ENCODE measurements around the gene FRMPD4. TPM values are rescaled to one million over a fixed set of nuclear protein-coding genes. Genes with fewer than 3 reads are reported as not detected.

The FRMPD4 gene
- total RNA-seq, 1 donor from 2014 or later = 0.22 TPM

DNA sequence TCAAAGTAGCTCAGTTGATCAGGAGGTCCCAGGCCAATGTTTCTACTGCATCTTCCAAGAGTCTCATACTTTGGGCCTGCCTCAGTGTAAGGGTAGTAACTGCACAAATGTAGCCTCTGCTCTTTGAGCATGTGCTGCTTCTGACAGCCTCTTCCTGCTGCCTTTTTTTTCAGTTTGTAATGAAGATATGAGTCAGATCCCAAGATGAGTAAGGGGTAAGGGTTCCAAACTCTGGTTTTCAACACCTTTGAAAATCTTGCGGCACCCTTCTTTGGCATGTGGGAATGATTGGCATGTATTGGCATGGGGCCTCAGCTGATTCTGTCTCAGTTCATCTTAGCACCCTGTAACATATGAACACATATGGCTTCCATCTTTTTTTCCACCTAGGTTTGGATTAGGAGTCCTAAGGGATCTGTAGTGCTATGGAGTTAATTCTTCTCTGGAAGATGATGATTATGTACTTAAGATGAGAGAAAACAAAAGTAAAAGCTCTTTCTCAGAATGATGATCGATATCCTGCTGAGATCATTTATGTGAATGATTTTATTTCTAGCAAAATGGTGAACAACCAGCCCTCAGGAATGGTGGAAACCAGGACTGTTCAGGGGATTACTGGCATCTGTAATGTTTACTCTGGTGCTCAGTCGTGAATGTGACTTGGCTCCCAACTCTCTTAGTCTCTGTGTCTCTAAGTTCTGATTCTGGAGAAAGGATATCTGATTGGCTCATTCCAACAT is 534.3 kb downstream of the FRMPD4 start:
- Mint-ChIP-seq H3K9me3 (no peaks in the 10 kb centered on the region), H3K4me3 (no peak overlapping the region), H3K27ac (no peak overlapping the region), H3K4me1 (ENCODE audit: unreplicated experiment) (no peaks in the 10 kb centered on the region), H3K36me3 (no peaks in the 10 kb centered on the region), H3K27me3 (no peaks in the 10 kb centered on the region)
- TF ChIP-seq, protein P1, sequence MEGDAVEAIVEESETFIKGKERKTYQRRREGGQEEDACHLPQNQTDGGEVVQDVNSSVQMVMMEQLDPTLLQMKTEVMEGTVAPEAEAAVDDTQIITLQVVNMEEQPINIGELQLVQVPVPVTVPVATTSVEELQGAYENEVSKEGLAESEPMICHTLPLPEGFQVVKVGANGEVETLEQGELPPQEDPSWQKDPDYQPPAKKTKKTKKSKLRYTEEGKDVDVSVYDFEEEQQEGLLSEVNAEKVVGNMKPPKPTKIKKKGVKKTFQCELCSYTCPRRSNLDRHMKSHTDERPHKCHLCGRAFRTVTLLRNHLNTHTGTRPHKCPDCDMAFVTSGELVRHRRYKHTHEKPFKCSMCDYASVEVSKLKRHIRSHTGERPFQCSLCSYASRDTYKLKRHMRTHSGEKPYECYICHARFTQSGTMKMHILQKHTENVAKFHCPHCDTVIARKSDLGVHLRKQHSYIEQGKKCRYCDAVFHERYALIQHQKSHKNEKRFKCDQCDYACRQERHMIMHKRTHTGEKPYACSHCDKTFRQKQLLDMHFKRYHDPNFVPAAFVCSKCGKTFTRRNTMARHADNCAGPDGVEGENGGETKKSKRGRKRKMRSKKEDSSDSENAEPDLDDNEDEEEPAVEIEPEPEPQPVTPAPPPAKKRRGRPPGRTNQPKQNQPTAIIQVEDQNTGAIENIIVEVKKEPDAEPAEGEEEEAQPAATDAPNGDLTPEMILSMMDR (conservative IDR thresholded peaks at IDR 0.05) = no peak
- DNase-seq (ENCODE audit: extremely low spot score, unreplicated experiment) = no peak

DNA sequence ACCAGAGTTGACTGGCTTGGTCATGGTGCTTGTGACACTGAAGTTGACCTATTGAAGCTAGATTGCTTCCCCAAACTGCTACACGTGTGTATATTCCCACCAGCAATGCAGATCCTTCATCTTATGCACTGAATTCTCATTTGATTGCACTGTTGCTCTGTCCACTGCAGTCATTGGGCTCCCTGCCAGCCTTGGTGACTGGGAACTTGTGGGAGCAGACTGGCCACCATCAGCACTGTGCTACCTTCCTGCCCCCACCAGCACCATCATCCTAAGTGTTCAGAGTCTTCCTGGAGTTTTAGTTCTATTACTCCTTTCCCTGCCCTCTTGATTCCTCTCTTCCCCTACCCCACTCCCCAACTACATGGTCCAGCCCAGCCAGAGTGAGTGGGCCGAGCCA is 535.2 kb downstream of the FRMPD4 start:
- Mint-ChIP-seq H3K9me3 (no peaks in the 10 kb centered on the region), H3K27me3 (no peaks in the 10 kb centered on the region)

DNA sequence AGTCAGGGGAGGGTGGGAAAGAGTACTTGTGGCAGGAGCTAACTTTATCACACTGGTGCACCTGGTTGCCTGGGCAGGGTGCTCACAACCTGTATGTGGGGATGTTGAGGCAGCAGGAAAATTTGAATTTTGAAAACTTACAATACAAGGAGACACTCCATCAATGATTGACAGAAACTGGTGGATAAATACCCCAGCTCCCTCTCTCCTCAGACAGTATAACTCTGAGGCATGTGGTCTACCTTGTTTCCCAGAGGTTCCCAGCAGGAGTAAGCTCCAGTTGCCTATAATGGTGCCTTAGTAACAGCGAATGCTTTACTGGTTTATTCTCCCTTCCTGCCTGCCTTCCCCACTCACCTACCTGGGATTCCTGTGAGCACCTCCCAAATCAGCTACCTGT is 541.2 kb downstream of the FRMPD4 start:
- Mint-ChIP-seq H3K4me3 (no peak overlapping the region), H3K36me3 (no peaks in the 10 kb centered on the region), H3K4me1 (ENCODE audit: unreplicated experiment) (no peaks in the 10 kb centered on the region), H3K27me3 (no peaks in the 10 kb centered on the region), H3K9me3 (no peaks in the 10 kb centered on the region), H3K27ac (no peak overlapping the region)
- TF ChIP-seq, protein P1 (conservative IDR thresholded peaks at IDR 0.05) = no peak
- no peak for DNase-seq (ENCODE audit: extremely low spot score, unreplicated experiment)

More for the DNA sequence above, 535.2 kb downstream of the FRMPD4 start:
- Mint-ChIP-seq H3K36me3 (no peaks in the 10 kb centered on the region), H3K4me1 (ENCODE audit: unreplicated experiment) (no peaks in the 10 kb centered on the region), H3K4me3 (no peak overlapping the region), H3K27ac (no peak overlapping the region)
- no peak for DNase-seq (ENCODE audit: extremely low spot score, unreplicated experiment)
- TF ChIP-seq, protein P1 (conservative IDR thresholded peaks at IDR 0.05) = no peak

DNA sequence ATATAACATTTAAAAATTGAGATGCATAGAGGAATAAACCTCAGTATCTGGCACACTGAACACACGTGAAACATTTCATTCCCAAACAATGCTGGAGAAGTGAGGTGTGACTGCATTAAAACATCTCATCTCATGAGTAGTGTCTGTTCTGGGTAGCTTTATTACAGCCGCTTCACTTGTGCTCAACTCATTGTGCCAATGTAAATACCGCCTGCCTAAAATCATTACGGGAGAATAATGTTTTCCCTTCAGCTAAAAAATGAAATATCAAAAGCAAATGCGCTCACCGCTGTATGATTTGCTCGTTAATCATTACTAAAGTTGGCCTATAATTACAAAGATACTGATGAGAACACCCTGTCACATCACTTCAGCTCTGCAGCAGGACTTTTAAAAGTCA is 542.8 kb downstream of the FRMPD4 start:
- Mint-ChIP-seq H3K27me3 (no peaks in the 10 kb centered on the region), H3K4me1 (ENCODE audit: unreplicated experiment) (no peaks in the 10 kb centered on the region), H3K27ac (no peak overlapping the region), H3K9me3 (no peaks in the 10 kb centered on the region), H3K36me3 (no peaks in the 10 kb centered on the region), H3K4me3 (no peak overlapping the region)
- no peak for DNase-seq (ENCODE audit: extremely low spot score, unreplicated experiment)
- TF ChIP-seq, protein P1 (conservative IDR thresholded peaks at IDR 0.05) = no peak

DNA sequence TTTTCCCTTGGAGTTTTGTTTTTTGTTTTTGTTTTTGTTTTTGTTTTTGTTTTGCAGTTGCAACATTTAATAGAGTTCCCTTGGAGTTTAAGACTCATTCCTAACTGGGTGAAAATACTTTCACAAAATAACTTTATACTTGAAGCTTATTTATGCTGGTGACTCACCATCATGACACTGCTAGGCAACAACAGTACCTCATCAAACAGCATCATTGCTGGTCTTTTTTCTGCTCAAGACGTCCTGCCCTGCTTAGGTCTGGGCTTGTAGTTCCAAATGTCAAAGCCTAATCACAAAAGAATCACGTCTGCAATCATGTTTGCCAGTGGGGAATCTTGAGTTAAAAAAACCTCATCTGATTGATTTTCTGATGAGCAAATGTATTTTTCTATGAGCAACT is 547.3 kb downstream of the FRMPD4 start:
- Mint-ChIP-seq H3K4me1 (ENCODE audit: unreplicated experiment) (no peaks in the 10 kb centered on the region), H3K27ac (no peak overlapping the region), H3K36me3 (no peaks in the 10 kb centered on the region), H3K9me3 (peaks cover 4% of the 10 kb centered on the region), H3K27me3 (no peaks in the 10 kb centered on the region), H3K4me3 (no peak overlapping the region)
- no peak for DNase-seq (ENCODE audit: extremely low spot score, unreplicated experiment)
- TF ChIP-seq, protein P1 (conservative IDR thresholded peaks at IDR 0.05) = no peak

Data from type B pancreatic cell (in vitro differentiated cells).